Glutamatergic neuron (in vitro differentiated cells): Measurements from ENCODE around the gene SPEG. TPM values are rescaled to one million over a fixed set of nuclear protein-coding genes. Genes with fewer than 3 reads are reported as not detected.
A peak's percentile ranks its signal among the peaks of the same experiment; 100 is the strongest.

Experiments
- DNase-seq: peaks from one replicate; pipeline ENCODE4 v3.0.0; 2022
- H3K27ac Mint-ChIP-seq: one replicate; pipeline ENCODE4 v1.8.0; 2020; ENCODE audit warnings: mild to moderate bottlenecking, mixed read lengths, inconsistent platforms; ENCODE audit not compliant: unreplicated experiment
- H3K27me3 Mint-ChIP-seq: one replicate; pipeline ENCODE4 v1.8.0; 2020; ENCODE audit warnings: mild to moderate bottlenecking, moderate library complexity, mixed read lengths, inconsistent platforms; ENCODE audit not compliant: unreplicated experiment
- H3K36me3 Mint-ChIP-seq: one replicate; pipeline ENCODE4 v1.8.0; 2020; ENCODE audit warnings: mild to moderate bottlenecking, mixed read lengths, inconsistent platforms; ENCODE audit not compliant: unreplicated experiment
- H3K4me1 Mint-ChIP-seq: one replicate; pipeline ENCODE4 v1.8.0; 2020; ENCODE audit warnings: mild to moderate bottlenecking, low read depth, mixed read lengths, inconsistent platforms; ENCODE audit not compliant: unreplicated experiment
- H3K4me3 Mint-ChIP-seq: one replicate; pipeline ENCODE4 v1.8.0; 2020; ENCODE audit warnings: mild to moderate bottlenecking, mixed read lengths, inconsistent platforms; ENCODE audit not compliant: unreplicated experiment
- H3K9me3 Mint-ChIP-seq: one replicate; pipeline ENCODE4 v1.8.0; 2020; ENCODE audit warnings: mild to moderate bottlenecking, moderate library complexity, mixed read lengths, inconsistent platforms; ENCODE audit not compliant: unreplicated experiment
- CTCF ChIP-seq: fragments of 200-600 bp; sonication (generic); IDR thresholded peaks from one replicate; pipeline ENCODE4 v1.5.0; 2021; ENCODE audit not compliant: partially characterized antibody, unreplicated experiment
- long read RNA-seq: library from polyadenylated mRNA; unstranded; transcript quantifications from one replicate; pipeline ENCODE4 v2.0.0, GENCODE V29; 2020; ENCODE audit not compliant: unreplicated experiment
- total RNA-seq: library from RNA; stranded (reverse); fragmentation: NEBNext Ultra II Directional; extraction: Animal tissue kit (Norgen Biotek cat#: 25700); gene quantifications from one replicate; pipeline ENCODE4 v1.2.1, GENCODE V29; 2021; ENCODE audit not compliant: unreplicated experiment

Gene SPEG
- 92.9 TPM for total RNA-seq
- long read RNA-seq, partial matches to known transcripts: 5 of 6 reads
- long read RNA-seq, other reads (novel, unspliced or antisense): 1 of 6 reads

- H3K27me3 Mint-ChIP-seq: peaks cover 11% of the 10 kb centered on the region
- H3K36me3 Mint-ChIP-seq: no peaks in the 10 kb centered on the region
- no peak within 1 kb of the TSS for H3K27ac Mint-ChIP-seq
- peaks cover 13% of the 10 kb centered on the region for H3K4me1 Mint-ChIP-seq
- peak within 1 kb of the TSS; percentile 42 for H3K4me3 Mint-ChIP-seq
- no peak for DNase-seq
- H3K9me3 Mint-ChIP-seq: peaks cover 9% of the 10 kb centered on the region
- TF ChIP-seq CTCF: no peak
These were observed at the start of gene SPEG for GRCh38 chr2:219434718-219435525. SPEG (plus strand) TSS chr2:219434843; CDS start chr2:219434978, 135 bp downstream.

GRCh38 chr2:219384859-219385258, 49.8 kb upstream of the SPEG start:
- Mint-ChIP-seq H3K36me3 (no peaks in the 10 kb centered on the region), H3K27me3 (peaks cover 8% of the 10 kb centered on the region), H3K4me1 (no peaks in the 10 kb centered on the region), H3K9me3 (peaks cover 7% of the 10 kb centered on the region), H3K4me3 (no peak overlapping the region), H3K27ac (no peak overlapping the region)
- DNase-seq: no peak
- no peak for TF ChIP-seq CTCF

GRCh38 chr2:219385958-219386520, 48.6 kb upstream of the SPEG start:
- no peak for TF ChIP-seq CTCF
- Mint-ChIP-seq H3K9me3 (peaks cover 7% of the 10 kb centered on the region), H3K36me3 (no peaks in the 10 kb centered on the region), H3K27me3 (peaks cover 9% of the 10 kb centered on the region), H3K4me1 (no peaks in the 10 kb centered on the region), H3K4me3 (no peak overlapping the region), H3K27ac (no peak overlapping the region)
- DNase-seq: no peak

GRCh38 chr2:219386532-219387280, 47.9 kb upstream of the SPEG start:
- Mint-ChIP-seq H3K9me3 (peaks cover 7% of the 10 kb centered on the region), H3K36me3 (no peaks in the 10 kb centered on the region), H3K4me3 (peak overlapping the region; percentile 87), H3K4me1 (no peaks in the 10 kb centered on the region), H3K27ac (no peak overlapping the region), H3K27me3 (peaks cover 9% of the 10 kb centered on the region)
- TF ChIP-seq CTCF: no peak
- DNase-seq: no peak
